Activated naive CD8-positive, alpha-beta T cell treated with anti-CD3 and anti-CD28 coated beads, Interleukin-2, amount 50 U/mL, for 24 hours (primary cell): ENCODE measurements around the gene PLVAP.

Source experiments
- ATAC-seq: fragments of 150-1000 bp; cut with Tn5 transposase; one replicate; pipeline ENCODE4 v1.10.0; 2021
- DNase-seq: peaks from one replicate; pipeline ENCODE4 v3.0.0; 2021
- H3K27ac Mint-ChIP-seq: one replicate; pipeline ENCODE4 v1.8.0; 2021; ENCODE audit warnings: mild to moderate bottlenecking, mixed read lengths
- H3K27me3 Mint-ChIP-seq: one replicate; pipeline ENCODE4 v1.8.0; 2021; ENCODE audit warnings: mixed read lengths
- H3K36me3 Mint-ChIP-seq: one replicate; pipeline ENCODE4 v1.8.0; 2021; ENCODE audit warnings: low read depth, mixed read lengths
- H3K4me1 Mint-ChIP-seq: one replicate; pipeline ENCODE4 v1.8.0; 2021; ENCODE audit warnings: mixed read lengths
- H3K4me3 Mint-ChIP-seq: one replicate; pipeline ENCODE4 v1.8.0; 2021; ENCODE audit warnings: mild to moderate bottlenecking, moderate library complexity, mixed read lengths
- H3K9me3 Mint-ChIP-seq: one replicate; pipeline ENCODE4 v1.8.0; 2021; ENCODE audit warnings: mixed read lengths

PLVAP gene

GRCh38 chr19:17302391-17303166 is 74.6 kb downstream of the PLVAP start:
- H3K27ac Mint-ChIP-seq: no peak overlapping the region
- H3K4me3 Mint-ChIP-seq: peak overlapping the region; percentile 65
- H3K4me1 Mint-ChIP-seq: peaks cover 34% of the 10 kb centered on the region
- no peaks in the 10 kb centered on the region for H3K27me3 Mint-ChIP-seq
- H3K9me3 Mint-ChIP-seq: no peaks in the 10 kb centered on the region
- peaks cover 11% of the 10 kb centered on the region for H3K36me3 Mint-ChIP-seq
- DNase-seq (peak; percentile 22), ATAC-seq (peak; percentile 0)
